A549 (cell line): ENCODE results near the gene CD109.

Experiments used
- KDM5A ChIP-seq: fragments of 200-600 bp; sonication (generic); IDR thresholded peaks from 2 replicates; pipeline ENCODE4 v1.6.1; 2016; ENCODE audit warnings: antibody characterized with exemption, mild to moderate bottlenecking
- POLR2A ChIP-seq: IDR thresholded peaks from 2 replicates; pipeline ENCODE4 v1.6.1; 2012; ENCODE audit warnings: mild to moderate bottlenecking, low read length
- TF ChIP-seq, protein P1 (sequence below): fragments of 450-650 bp; IDR thresholded peaks from 2 replicates; pipeline ENCODE4 v1.6.1; 2014; ENCODE audit warnings: antibody characterized with exemption
- TF ChIP-seq, protein P2 (sequence below): IDR thresholded peaks from 2 replicates; pipeline ENCODE4 v1.6.1; 2012
- TF ChIP-seq, protein P3 (sequence below): fragments of 200-600 bp; sonication (generic); IDR thresholded peaks from 2 replicates; pipeline ENCODE4 v1.6.1; 2016; ENCODE audit warnings: antibody characterized with exemption, mild to moderate bottlenecking, moderate library complexity
- TF ChIP-seq, protein P4 (sequence below): fragments of >200 bp; sonication (Bioruptor Twin); formaldehyde crosslinking; IDR thresholded peaks from 3 replicates; pipeline ENCODE4 v1.5.1; 2016

DNA sequence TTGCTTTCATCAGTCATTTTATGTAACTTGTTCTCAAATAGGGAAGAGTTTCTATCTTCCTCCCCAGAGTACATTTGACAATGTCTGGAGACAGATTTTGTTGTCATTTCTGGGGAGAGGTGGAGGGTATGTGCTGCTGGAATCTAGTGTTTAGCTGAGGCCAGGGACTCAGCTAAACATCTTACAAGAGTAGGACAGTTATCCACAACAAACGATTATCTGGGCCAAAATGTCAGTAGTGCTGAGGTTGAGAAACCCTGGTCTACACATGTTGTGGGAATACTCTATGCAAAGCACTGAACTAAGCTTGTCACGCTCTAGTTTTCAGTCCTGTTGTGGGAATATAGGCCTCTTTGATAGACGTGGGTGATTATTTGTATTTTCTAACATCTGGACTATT, 171.4 kb downstream of the CD109 start:
- TF ChIP-seq, protein P1, sequence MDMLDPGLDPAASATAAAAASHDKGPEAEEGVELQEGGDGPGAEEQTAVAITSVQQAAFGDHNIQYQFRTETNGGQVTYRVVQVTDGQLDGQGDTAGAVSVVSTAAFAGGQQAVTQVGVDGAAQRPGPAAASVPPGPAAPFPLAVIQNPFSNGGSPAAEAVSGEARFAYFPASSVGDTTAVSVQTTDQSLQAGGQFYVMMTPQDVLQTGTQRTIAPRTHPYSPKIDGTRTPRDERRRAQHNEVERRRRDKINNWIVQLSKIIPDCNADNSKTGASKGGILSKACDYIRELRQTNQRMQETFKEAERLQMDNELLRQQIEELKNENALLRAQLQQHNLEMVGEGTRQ: no peak
- TF ChIP-seq POLR2A: no peak
- TF ChIP-seq, protein P2, sequence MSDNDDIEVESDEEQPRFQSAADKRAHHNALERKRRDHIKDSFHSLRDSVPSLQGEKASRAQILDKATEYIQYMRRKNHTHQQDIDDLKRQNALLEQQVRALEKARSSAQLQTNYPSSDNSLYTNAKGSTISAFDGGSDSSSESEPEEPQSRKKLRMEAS: no peak
- no peak for TF ChIP-seq KDM5A
- TF ChIP-seq, protein P3, sequence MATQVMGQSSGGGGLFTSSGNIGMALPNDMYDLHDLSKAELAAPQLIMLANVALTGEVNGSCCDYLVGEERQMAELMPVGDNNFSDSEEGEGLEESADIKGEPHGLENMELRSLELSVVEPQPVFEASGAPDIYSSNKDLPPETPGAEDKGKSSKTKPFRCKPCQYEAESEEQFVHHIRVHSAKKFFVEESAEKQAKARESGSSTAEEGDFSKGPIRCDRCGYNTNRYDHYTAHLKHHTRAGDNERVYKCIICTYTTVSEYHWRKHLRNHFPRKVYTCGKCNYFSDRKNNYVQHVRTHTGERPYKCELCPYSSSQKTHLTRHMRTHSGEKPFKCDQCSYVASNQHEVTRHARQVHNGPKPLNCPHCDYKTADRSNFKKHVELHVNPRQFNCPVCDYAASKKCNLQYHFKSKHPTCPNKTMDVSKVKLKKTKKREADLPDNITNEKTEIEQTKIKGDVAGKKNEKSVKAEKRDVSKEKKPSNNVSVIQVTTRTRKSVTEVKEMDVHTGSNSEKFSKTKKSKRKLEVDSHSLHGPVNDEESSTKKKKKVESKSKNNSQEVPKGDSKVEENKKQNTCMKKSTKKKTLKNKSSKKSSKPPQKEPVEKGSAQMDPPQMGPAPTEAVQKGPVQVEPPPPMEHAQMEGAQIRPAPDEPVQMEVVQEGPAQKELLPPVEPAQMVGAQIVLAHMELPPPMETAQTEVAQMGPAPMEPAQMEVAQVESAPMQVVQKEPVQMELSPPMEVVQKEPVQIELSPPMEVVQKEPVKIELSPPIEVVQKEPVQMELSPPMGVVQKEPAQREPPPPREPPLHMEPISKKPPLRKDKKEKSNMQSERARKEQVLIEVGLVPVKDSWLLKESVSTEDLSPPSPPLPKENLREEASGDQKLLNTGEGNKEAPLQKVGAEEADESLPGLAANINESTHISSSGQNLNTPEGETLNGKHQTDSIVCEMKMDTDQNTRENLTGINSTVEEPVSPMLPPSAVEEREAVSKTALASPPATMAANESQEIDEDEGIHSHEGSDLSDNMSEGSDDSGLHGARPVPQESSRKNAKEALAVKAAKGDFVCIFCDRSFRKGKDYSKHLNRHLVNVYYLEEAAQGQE: no peak
- TF ChIP-seq, protein P4, sequence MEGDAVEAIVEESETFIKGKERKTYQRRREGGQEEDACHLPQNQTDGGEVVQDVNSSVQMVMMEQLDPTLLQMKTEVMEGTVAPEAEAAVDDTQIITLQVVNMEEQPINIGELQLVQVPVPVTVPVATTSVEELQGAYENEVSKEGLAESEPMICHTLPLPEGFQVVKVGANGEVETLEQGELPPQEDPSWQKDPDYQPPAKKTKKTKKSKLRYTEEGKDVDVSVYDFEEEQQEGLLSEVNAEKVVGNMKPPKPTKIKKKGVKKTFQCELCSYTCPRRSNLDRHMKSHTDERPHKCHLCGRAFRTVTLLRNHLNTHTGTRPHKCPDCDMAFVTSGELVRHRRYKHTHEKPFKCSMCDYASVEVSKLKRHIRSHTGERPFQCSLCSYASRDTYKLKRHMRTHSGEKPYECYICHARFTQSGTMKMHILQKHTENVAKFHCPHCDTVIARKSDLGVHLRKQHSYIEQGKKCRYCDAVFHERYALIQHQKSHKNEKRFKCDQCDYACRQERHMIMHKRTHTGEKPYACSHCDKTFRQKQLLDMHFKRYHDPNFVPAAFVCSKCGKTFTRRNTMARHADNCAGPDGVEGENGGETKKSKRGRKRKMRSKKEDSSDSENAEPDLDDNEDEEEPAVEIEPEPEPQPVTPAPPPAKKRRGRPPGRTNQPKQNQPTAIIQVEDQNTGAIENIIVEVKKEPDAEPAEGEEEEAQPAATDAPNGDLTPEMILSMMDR: no peak
